ENCODE measurements around the gene SPIRE1.
A peak's percentile ranks its signal among the peaks of the same experiment; 100 is the strongest.

Gene SPIRE1

GRCh38 chr18:12668041-12668440 lies 10.1 kb upstream of the SPIRE1 start:
- H3K4ac ChIP-seq (ENCODE audit: low read length), result no peak overlapping the region
- H3K4me3 ChIP-seq (ENCODE audit: low read length in 2 of 2), result no peak overlapping the region
- H2AK5ac ChIP-seq (ENCODE audit: low read depth, low read length), result no peak overlapping the region
- no peaks in the 10 kb centered on the region for H3K27me3 ChIP-seq (ENCODE audit: control insufficient read depth in 3 of 3, insufficient read depth in 3 of 3, low read depth in 1 of 3, low read length in 3 of 3)
- no peak overlapping the region for H3K9ac ChIP-seq (ENCODE audit: low read depth, low read length, poor library complexity)
- no peak overlapping the region for H3K23ac ChIP-seq (ENCODE audit: low read depth, low read length, poor library complexity)
- H3K14ac ChIP-seq (ENCODE audit: low read length), result no peak overlapping the region
- H3K4me1 ChIP-seq (ENCODE audit: control insufficient read depth in 2 of 2, insufficient read depth in 1 of 2, low read depth in 1 of 2, low read length in 2 of 2), result no peaks in the 10 kb centered on the region
- no CpG with 5 or more reads among the region's 5 CpGs for WGBS, 2 donors (ENCODE audit: extremely low coverage in 2 of 2, insufficient read length in 2 of 2, insufficient replicate concordance in 1 of 2)
- no peak overlapping the region for H4K91ac ChIP-seq (ENCODE audit: low read depth, low read length, poor library complexity)
- H3K9me3 ChIP-seq (replicated peaks in 1 of 2; ENCODE audit: control insufficient read depth in 2 of 2, insufficient read depth in 1 of 2, low read depth in 1 of 2, low read length in 2 of 2), result no peaks in the 10 kb centered on the region
- H2BK15ac ChIP-seq (ENCODE audit: low read length), result no peak overlapping the region
- no peak overlapping the region for H2BK120ac ChIP-seq (ENCODE audit: low read depth, low read length)
- no peak for DNase-seq (ENCODE audit: low spot score)
- no peak overlapping the region for H4K8ac ChIP-seq (ENCODE audit: low read depth, low read length)
- no peak overlapping the region for H2BK5ac ChIP-seq (ENCODE audit: low read length)
- H3K79me1 ChIP-seq (ENCODE audit: low read depth, low read length), result no peaks in the 10 kb centered on the region
- H3K4me2 ChIP-seq (ENCODE audit: insufficient read depth, low read length, poor library complexity, severe bottlenecking), result no peak overlapping the region
- H3K27ac ChIP-seq (replicated peaks; ENCODE audit: low read length), result no peak overlapping the region
- no peak overlapping the region for H2AFZ ChIP-seq (ENCODE audit: low read length)
- no peak overlapping the region for H2BK12ac ChIP-seq (ENCODE audit: low read length)
- peaks cover 0 to 47% of the 10 kb centered on the region in 2 donors for H3K36me3 ChIP-seq (replicated peaks in 1 of 2; ENCODE audit: control insufficient read depth in 2 of 2, insufficient read depth in 2 of 2, low read length in 2 of 2)
- no peak overlapping the region for H3K18ac ChIP-seq (ENCODE audit: low read length)

DNA sequence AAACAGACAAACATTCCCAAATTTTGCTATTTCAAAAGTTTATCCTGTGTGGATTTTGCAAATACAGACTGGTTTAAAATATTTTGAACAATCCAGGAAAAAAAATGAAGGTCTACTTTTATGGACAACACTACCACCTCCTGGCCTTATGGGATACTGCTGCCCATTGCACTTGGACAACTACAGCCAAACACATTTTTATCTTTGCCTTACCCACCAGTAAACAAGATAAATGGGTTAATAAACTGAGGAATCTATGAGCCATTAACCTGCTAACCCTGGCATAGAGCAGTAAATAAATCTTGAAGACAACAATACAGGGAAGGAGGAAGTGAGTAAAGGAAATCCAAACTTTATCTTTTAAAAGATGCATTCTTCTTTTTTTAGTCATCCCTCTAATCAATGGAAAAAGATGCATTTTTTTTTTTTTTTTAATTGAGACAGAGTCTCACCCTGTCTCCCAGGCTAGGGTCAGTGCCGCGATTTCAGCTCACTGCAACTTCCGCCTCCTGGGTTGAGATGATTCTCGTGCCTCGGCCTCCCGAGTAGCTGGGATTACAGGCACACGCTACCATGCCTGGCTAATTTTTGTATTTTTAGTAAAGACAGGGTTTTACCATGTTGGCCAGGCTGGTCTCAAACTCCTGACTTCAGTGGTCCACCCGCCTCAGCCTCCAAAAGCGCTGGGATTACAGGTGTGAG lies 2.1 kb upstream of the SPIRE1 start:
- H3K4me3 ChIP-seq (ENCODE audit: low read length in 2 of 2), result no peak overlapping the region
- no peaks in the 10 kb centered on the region for H3K9me3 ChIP-seq (replicated peaks in 1 of 2; ENCODE audit: control insufficient read depth in 2 of 2, insufficient read depth in 1 of 2, low read depth in 1 of 2, low read length in 2 of 2)
- H2BK120ac ChIP-seq (ENCODE audit: low read depth, low read length), result no peak overlapping the region
- no peak overlapping the region for H2AK5ac ChIP-seq (ENCODE audit: low read depth, low read length)
- H4K91ac ChIP-seq (ENCODE audit: low read depth, low read length, poor library complexity), result no peak overlapping the region
- H3K27me3 ChIP-seq (ENCODE audit: control insufficient read depth in 3 of 3, insufficient read depth in 3 of 3, low read depth in 1 of 3, low read length in 3 of 3), result peaks cover 0 to 6% (median 0%) of the 10 kb centered on the region in 3 experiments
- H3K14ac ChIP-seq (ENCODE audit: low read length), result no peak overlapping the region
- no peak overlapping the region for H2AFZ ChIP-seq (ENCODE audit: low read length)
- H3K9ac ChIP-seq (ENCODE audit: low read depth, low read length, poor library complexity), result no peak overlapping the region
- no peak overlapping the region for H3K4me2 ChIP-seq (ENCODE audit: insufficient read depth, low read length, poor library complexity, severe bottlenecking)
- no peaks in the 10 kb centered on the region for H3K79me1 ChIP-seq (ENCODE audit: low read depth, low read length)
- H2BK5ac ChIP-seq (ENCODE audit: low read length), result no peak overlapping the region
- H4K8ac ChIP-seq (ENCODE audit: low read depth, low read length), result no peak overlapping the region
- peaks cover 2% of the 10 kb centered on the region in 2 donors for H3K4me1 ChIP-seq (ENCODE audit: control insufficient read depth in 2 of 2, insufficient read depth in 1 of 2, low read depth in 1 of 2, low read length in 2 of 2)
- WGBS, 2 donors (ENCODE audit: extremely low coverage in 2 of 2, insufficient read length in 2 of 2, insufficient replicate concordance in 1 of 2), result no CpG with 5 or more reads among the region's 9 CpGs
- peak; percentile 45 for DNase-seq (ENCODE audit: low spot score)
- no peak overlapping the region for H2BK15ac ChIP-seq (ENCODE audit: low read length)
- H3K27ac ChIP-seq (replicated peaks; ENCODE audit: low read length), result no peak overlapping the region
- H3K18ac ChIP-seq (ENCODE audit: low read length), result no peak overlapping the region
- no peak overlapping the region for H3K4ac ChIP-seq (ENCODE audit: low read length)
- no peak overlapping the region for H3K23ac ChIP-seq (ENCODE audit: low read depth, low read length, poor library complexity)
- peaks cover 0 to 31% of the 10 kb centered on the region in 2 donors for H3K36me3 ChIP-seq (replicated peaks in 1 of 2; ENCODE audit: control insufficient read depth in 2 of 2, insufficient read depth in 2 of 2, low read length in 2 of 2)
- no peak overlapping the region for H2BK12ac ChIP-seq (ENCODE audit: low read length)

GRCh38 chr18:12658426-12659138 lies 675 bp upstream of the SPIRE1 start:
- H2AFZ ChIP-seq (ENCODE audit: low read length), result peak overlapping the region; percentile 97
- peak overlapping the region; percentile 94 for H3K18ac ChIP-seq (ENCODE audit: low read length)
- WGBS, 2 donors (ENCODE audit: extremely low coverage in 2 of 2, insufficient read length in 2 of 2, insufficient replicate concordance in 1 of 2), result no CpG with 5 or more reads among the region's 42 CpGs
- no peak overlapping the region for H4K91ac ChIP-seq (ENCODE audit: low read depth, low read length, poor library complexity)
- no peak overlapping the region for H2BK120ac ChIP-seq (ENCODE audit: low read depth, low read length)
- no peak overlapping the region for H4K8ac ChIP-seq (ENCODE audit: low read depth, low read length)
- H3K14ac ChIP-seq (ENCODE audit: low read length), result peak overlapping the region; percentile 71
- H3K79me1 ChIP-seq (ENCODE audit: low read depth, low read length), result no peaks in the 10 kb centered on the region
- H3K23ac ChIP-seq (ENCODE audit: low read depth, low read length, poor library complexity), result peak overlapping the region; percentile 98
- H2BK12ac ChIP-seq (ENCODE audit: low read length), result no peak overlapping the region
- H3K4me1 ChIP-seq (ENCODE audit: control insufficient read depth in 2 of 2, insufficient read depth in 1 of 2, low read depth in 1 of 2, low read length in 2 of 2), result peaks cover 2% of the 10 kb centered on the region in 2 donors
- H3K9ac ChIP-seq (ENCODE audit: low read depth, low read length, poor library complexity), result peak overlapping the region; percentile 93
- H2BK5ac ChIP-seq (ENCODE audit: low read length), result peak overlapping the region; percentile 53
- peak overlapping the region; percentile 100 for H3K4me2 ChIP-seq (ENCODE audit: insufficient read depth, low read length, poor library complexity, severe bottlenecking)
- no peak overlapping the region for H3K27ac ChIP-seq (replicated peaks; ENCODE audit: low read length)
- H2BK15ac ChIP-seq (ENCODE audit: low read length), result peak overlapping the region; percentile 81
- no peaks in the 10 kb centered on the region for H3K9me3 ChIP-seq (replicated peaks in 1 of 2; ENCODE audit: control insufficient read depth in 2 of 2, insufficient read depth in 1 of 2, low read depth in 1 of 2, low read length in 2 of 2)
- DNase-seq (ENCODE audit: low spot score), result peak; percentile 32
- H2AK5ac ChIP-seq (ENCODE audit: low read depth, low read length), result no peak overlapping the region
- no peak overlapping the region for H3K4ac ChIP-seq (ENCODE audit: low read length)
- peaks cover 0 to 28% of the 10 kb centered on the region in 2 donors for H3K36me3 ChIP-seq (replicated peaks in 1 of 2; ENCODE audit: control insufficient read depth in 2 of 2, insufficient read depth in 2 of 2, low read length in 2 of 2)
- peaks cover 0 to 6% (median 0%) of the 10 kb centered on the region in 3 experiments for H3K27me3 ChIP-seq (ENCODE audit: control insufficient read depth in 3 of 3, insufficient read depth in 3 of 3, low read depth in 1 of 3, low read length in 3 of 3)
- peak overlapping the region; percentile 64 to 98 for H3K4me3 ChIP-seq (ENCODE audit: low read length in 2 of 2)

Measured in neuronal stem cell (in vitro differentiated cells).